H1 (cell line): ENCODE data around the gene SRXN1. TPM values are rescaled to one million over a fixed set of nuclear protein-coding genes. Genes with fewer than 3 reads are reported as not detected.
"Not testable (repeated sequence)": the region's sequence is repeated elsewhere in the genome, so short reads cannot be mapped to it uniquely, and the experiment has no call there.

Source experiments
- CTCF ChIA-PET: fragments of 300-600 bp; sonication (Branson Sonifier 250); formaldehyde crosslinking; loops from one replicate; lab custom pipeline; 2021; ENCODE audit not compliant: partially characterized antibody; lab: Charles Lee
- POLR2A ChIA-PET: fragments of 300-600 bp; sonication (Branson Sonifier 250); formaldehyde crosslinking; loops from one replicate; lab custom pipeline; 2021; ENCODE audit warnings: inconsistent platforms; ENCODE audit not compliant: partially characterized antibody; lab: Charles Lee
- DNase-seq, 2 experiments: peaks; one replicate each; pipeline versions ENCODE4 v3.0.0 to v3.0.0-alpha.2; 2010 to 2022; ENCODE audit warnings: low spot score in 2 of 2, low read depth in 1 of 2, mixed read lengths in 1 of 2
- FAIRE-seq: peaks from 2 replicates; lab custom pipeline; 2011; peaks lifted over from hg19 to GRCh38; lab: Jason Lieb, UNC
- H2AFZ ChIP-seq: 2 replicates; pipeline ENCODE4 v1.8.1; 2012; ENCODE audit warnings: low read length, inconsistent platforms
- H2AK5ac ChIP-seq: 2 replicates; pipeline ENCODE4 v1.6.1; 2013; ENCODE audit warnings: low read depth, low read length
- H2BK120ac ChIP-seq: replicated peaks from 2 replicates; pipeline ENCODE3; 2013; ENCODE audit warnings: low read depth, low read length, inconsistent platforms
- H2BK12ac ChIP-seq: 2 replicates; pipeline ENCODE4 v1.6.1; 2013; ENCODE audit warnings: low read depth, low read length
- H2BK15ac ChIP-seq: 2 replicates; pipeline ENCODE4 v1.6.1; 2013; ENCODE audit warnings: low read length
- H2BK20ac ChIP-seq: 2 replicates; pipeline ENCODE4 v1.6.1; 2013; ENCODE audit warnings: low read length
- H2BK5ac ChIP-seq: 2 replicates; pipeline ENCODE4 v1.6.1; 2013; ENCODE audit warnings: low read depth, low read length
- H3K14ac ChIP-seq: 2 replicates; pipeline ENCODE4 v1.6.1; 2013; ENCODE audit warnings: inconsistent platforms; ENCODE audit not compliant: insufficient read length
- H3K18ac ChIP-seq: 2 replicates; pipeline ENCODE4 v1.6.1; 2013; ENCODE audit warnings: low read length; ENCODE audit errors: extremely low read depth
- H3K23ac ChIP-seq: 2 replicates; pipeline ENCODE4 v1.6.1; 2013; ENCODE audit warnings: inconsistent platforms; ENCODE audit not compliant: insufficient read length
- H3K23me2 ChIP-seq: 2 replicates; pipeline ENCODE4 v1.6.1; 2013; ENCODE audit warnings: low read depth, low read length
- H3K27ac ChIP-seq: 2 replicates; pipeline ENCODE4 v1.6.1; 2011; ENCODE audit warnings: low read depth, low read length, inconsistent platforms
- H3K27me3 ChIP-seq, 4 experiments: replicated peaks in 1 of 4; 1 replicate in 1 of 4; 2 replicates in 3 of 4; pipeline versions ENCODE4 v1.6.1 to v1.8.1; 2011 to 2013; ENCODE audit warnings: low read length in 3 of 4, mild to moderate bottlenecking in 3 of 4, inconsistent platforms in 2 of 4, mixed read lengths in 2 of 4, moderate library complexity in 1 of 4; ENCODE audit not compliant: control insufficient read depth in 3 of 4, insufficient read depth in 3 of 4; ENCODE audit errors: extremely low read depth in 1 of 4
- H3K36me3 ChIP-seq, 4 experiments: 2 replicates each; pipeline versions ENCODE4 v1.6.1 to v1.8.1; 2011 to 2013; ENCODE audit warnings: mild to moderate bottlenecking in 4 of 4, low read length in 3 of 4, moderate library complexity in 2 of 4, control low read depth in 1 of 4, inconsistent platforms in 1 of 4; ENCODE audit not compliant: insufficient read depth in 4 of 4, control insufficient read depth in 2 of 4
- H3K4ac ChIP-seq: replicated peaks from 2 replicates; pipeline ENCODE3; 2013; ENCODE audit warnings: low read length, low read depth, mixed read lengths, inconsistent platforms; ENCODE audit not compliant: insufficient read length
- H3K4me1 ChIP-seq, 4 experiments: replicated peaks in 1 of 4; 1 replicate in 1 of 4; 2 replicates in 3 of 4; pipeline versions ENCODE4 v1.6.1 to v1.8.1; 2011 to 2013; ENCODE audit warnings: low read length in 3 of 4, inconsistent platforms in 2 of 4, mixed read lengths in 1 of 4; ENCODE audit not compliant: insufficient read depth in 4 of 4, control insufficient read depth in 3 of 4
- H3K4me2 ChIP-seq, 2 experiments: 2 replicates each; pipeline versions ENCODE4 v1.6.1 to v1.8.1; 2011 to 2013; ENCODE audit warnings: low read depth in 2 of 2, low read length in 2 of 2, control low read depth in 1 of 2, inconsistent platforms in 1 of 2, mild to moderate bottlenecking in 1 of 2; ENCODE audit not compliant: insufficient read depth in 1 of 2
- H3K4me3 ChIP-seq, 4 experiments: fragments of 200-600, 300-600 bp in 1 of 4; sonication (generic), shearing (Covaris generic), sonication (Bioruptor Twin) in 1 of 4; 2 replicates each; pipeline versions ENCODE4 v1.5.1 to v1.8.1; 2011 to 2016; ENCODE audit warnings: low read length in 4 of 4, low read depth in 3 of 4, control low read depth in 2 of 4, inconsistent platforms in 2 of 4, mild to moderate bottlenecking in 2 of 4, mixed read lengths in 1 of 4, moderate library complexity in 1 of 4; ENCODE audit not compliant: insufficient read depth in 2 of 4; ENCODE audit errors: extremely low read depth in 1 of 4
- H3K56ac ChIP-seq: replicated peaks from 2 replicates; pipeline ENCODE3; 2013; ENCODE audit warnings: low read depth, mild to moderate bottlenecking, mixed read lengths, low read length, inconsistent platforms; ENCODE audit not compliant: insufficient read length
- H3K79me1 ChIP-seq: 2 replicates; pipeline ENCODE4 v1.6.1; 2013; ENCODE audit warnings: low read depth, low read length, control low read depth
- H3K79me2 ChIP-seq, 2 experiments: 2 replicates each; pipeline versions ENCODE4 v1.6.1 to v1.8.1; 2012 to 2013; ENCODE audit warnings: low read length in 2 of 2, mild to moderate bottlenecking in 2 of 2, inconsistent platforms in 1 of 2; ENCODE audit not compliant: insufficient read depth in 2 of 2, control insufficient read depth in 1 of 2
- H3K9ac ChIP-seq, 4 experiments: replicated peaks in 1 of 4; 1 replicate in 1 of 4; 2 replicates in 3 of 4; pipeline versions ENCODE4 v1.6.1 to v1.8.1; 2011 to 2013; ENCODE audit warnings: low read depth in 3 of 4, low read length in 3 of 4, control low read depth in 2 of 4, mild to moderate bottlenecking in 2 of 4, moderate library complexity in 2 of 4, inconsistent platforms in 1 of 4; ENCODE audit errors: extremely low read depth in 1 of 4
- H3K9me3 ChIP-seq, 2 experiments: 2 replicates each; pipeline versions ENCODE4 v1.6.1 to v1.8.1; 2012 to 2013; ENCODE audit warnings: mild to moderate bottlenecking in 2 of 2, moderate library complexity in 2 of 2, control low read depth in 1 of 2, inconsistent platforms in 1 of 2, low read depth in 1 of 2, low read length in 1 of 2, mixed read lengths in 1 of 2; ENCODE audit not compliant: insufficient read depth in 2 of 2
- H4K20me1 ChIP-seq, 2 experiments: replicated peaks in 1 of 2; 2 replicates each; pipeline versions ENCODE3 to v1.8.1; 2011 to 2013; ENCODE audit warnings: inconsistent platforms in 2 of 2, low read length in 2 of 2, mild to moderate bottlenecking in 1 of 2; ENCODE audit not compliant: insufficient read depth in 2 of 2, control insufficient read depth in 1 of 2
- H4K5ac ChIP-seq: 2 replicates; pipeline ENCODE4 v1.6.1; 2013; ENCODE audit warnings: low read length, low read depth, mixed read lengths, inconsistent platforms; ENCODE audit not compliant: insufficient read length
- H4K8ac ChIP-seq: 2 replicates; pipeline ENCODE4 v1.8.0; 2013; ENCODE audit warnings: mild to moderate bottlenecking, moderate library complexity, low read length, inconsistent platforms; ENCODE audit not compliant: insufficient read depth; ENCODE audit errors: extremely low read depth
- H4K91ac ChIP-seq: replicated peaks from 2 replicates; pipeline ENCODE3; 2013; ENCODE audit warnings: low read length, mixed read lengths, inconsistent platforms; ENCODE audit not compliant: insufficient read length
- WGBS, 2 experiments: shearing (Covaris generic) in 1 of 2; methylation state at CpG; one replicate each; pipeline versions ENCODE4 v1.1.6 to v1.1.7; 2013 to 2015; ENCODE audit warnings: low lambda C conversion rate in 2 of 2, mixed read lengths in 2 of 2, inconsistent platforms in 1 of 2, low coverage in 1 of 2, missing lambda C conversion rate in 1 of 2; ENCODE audit not compliant: insufficient replicate concordance in 2 of 2, insufficient coverage in 1 of 2, insufficient read length in 1 of 2; ENCODE audit errors: extremely low coverage in 1 of 2, missing lambda C conversion rate in 1 of 2; 5-methylcytosine and 5-hydroxymethylcytosine counted together
- polyA plus RNA-seq, 7 experiments: library from polyadenylated mRNA; depleted of rRNA in 3 of 7; stranded (reverse) in 5 of 7; unstranded in 2 of 7; fragments of >200 nt in 5 of 7; fragments of 200-250 nt in 2 of 7; gene quantifications; 1 replicate in 5 of 7; 2 replicates in 1 of 7; 4 replicates in 1 of 7; pipeline versions ENCODE4 v1.2.1 to v1.2.3, GENCODE V29; 2011 to 2013; ENCODE audit warnings: missing spikeins in 2 of 7, mixed read lengths in 2 of 7
- total RNA-seq: library from RNA; stranded (reverse); fragmentation: NEBNext Ultra II Directional; extraction: Animal tissue kit (Norgen Biotek cat#: 25700); gene quantifications from 2 replicates; pipeline ENCODE4 v1.2.1, GENCODE V29; 2021

The SRXN1 gene
- total and polyA plus RNA-seq, 2 of the 8 experiments (the other 6 are each of a cell fraction or from before 2014, with no cell fraction given) = 12.2 to 15.8 TPM

DNA sequence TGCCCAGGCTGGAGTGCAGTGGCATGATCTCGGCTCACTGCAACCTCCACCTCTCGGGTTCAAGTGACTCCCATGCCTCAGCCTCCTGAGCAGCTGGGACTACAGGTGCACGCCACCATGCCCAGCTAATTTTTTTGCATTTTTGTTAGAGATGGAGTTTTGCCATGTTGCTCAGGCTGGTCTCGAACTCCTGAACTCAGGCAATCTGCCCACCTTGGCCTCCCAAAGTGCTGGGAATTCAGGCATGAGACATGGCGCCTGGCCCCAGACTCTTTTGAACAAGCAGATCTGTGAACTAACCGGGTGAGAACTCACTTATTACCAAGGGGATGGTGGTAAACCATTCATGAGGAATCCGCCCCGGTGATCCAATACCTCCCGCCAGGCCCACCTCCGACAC, 40.8 kb upstream of the SRXN1 start:
- H3K14ac ChIP-seq, H4K5ac ChIP-seq, H2BK12ac ChIP-seq, H3K4me1 ChIP-seq, H2BK120ac ChIP-seq, H2AK5ac ChIP-seq, H3K9me3 ChIP-seq, H3K36me3 ChIP-seq, POLR2A ChIA-PET, H3K27ac ChIP-seq, H3K56ac ChIP-seq, H3K27me3 ChIP-seq, H2BK5ac ChIP-seq, H3K4me3 ChIP-seq, H3K9ac ChIP-seq, DNase-seq, H3K4me2 ChIP-seq, H4K8ac ChIP-seq, H2AFZ ChIP-seq, H2BK20ac ChIP-seq, H3K18ac ChIP-seq, H4K20me1 ChIP-seq, H3K79me1 ChIP-seq, H3K23ac ChIP-seq, H4K91ac ChIP-seq, H3K79me2 ChIP-seq, H2BK15ac ChIP-seq, H3K4ac ChIP-seq, FAIRE-seq, H3K23me2 ChIP-seq: not testable (repeated sequence)
- CTCF ChIA-PET = interaction anchor here (2.0 kb wide), 1 partner anchor 13 kb away, joined by 4 read pairs; no protein-coding TSS in a partner anchor
- 89% methylated on average over 10 of the region's 10 CpGs; no CpG with 5 or more reads in 1 of the 2 experiments for WGBS, 2 experiments
